Measurements from ENCODE around the gene HEXD. TPM values are rescaled to one million over a fixed set of nuclear protein-coding genes. Genes with fewer than 3 reads are reported as not detected.

Gene HEXD
- total RNA-seq, 1 donor from 2014 or later = 49.7 TPM

GRCh38 chr17:82437325-82437668, 19.1 kb downstream of the HEXD start:
- no peaks in the 10 kb centered on the region for H3K27me3 Mint-ChIP-seq
- no peaks in the 10 kb centered on the region for H3K4me1 Mint-ChIP-seq (ENCODE audit: unreplicated experiment)
- DNase-seq (ENCODE audit: extremely low spot score, unreplicated experiment) = no peak
- H3K27ac Mint-ChIP-seq = no peak overlapping the region
- no peaks in the 10 kb centered on the region for H3K36me3 Mint-ChIP-seq
- H3K4me3 Mint-ChIP-seq = no peak overlapping the region
- no peak for TF ChIP-seq CTCF (conservative IDR thresholded peaks at IDR 0.05)
- no peaks in the 10 kb centered on the region for H3K9me3 Mint-ChIP-seq

- Mint-ChIP-seq H3K4me1 (ENCODE audit: unreplicated experiment) (no peaks in the 10 kb centered on the region), H3K27ac (no peak overlapping the region), H3K36me3 (no peaks in the 10 kb centered on the region), H3K9me3 (no peaks in the 10 kb centered on the region), H3K27me3 (no peaks in the 10 kb centered on the region), H3K4me3 (no peak overlapping the region)
- TF ChIP-seq CTCF (conservative IDR thresholded peaks at IDR 0.05) = no peak
- DNase-seq (ENCODE audit: extremely low spot score, unreplicated experiment) = no peak
These were observed 20.4 kb downstream of the HEXD start for GRCh38 chr17:82438401-82439193.

GRCh38 chr17:82439194-82439828, 21.2 kb downstream of the HEXD start:
- H3K9me3 Mint-ChIP-seq = no peaks in the 10 kb centered on the region

GRCh38 chr17:82439829-82440365, 21.8 kb downstream of the HEXD start:
- no peaks in the 10 kb centered on the region for H3K36me3 Mint-ChIP-seq
- no peak overlapping the region for H3K27ac Mint-ChIP-seq
- no peak for DNase-seq (ENCODE audit: extremely low spot score, unreplicated experiment)
- no peaks in the 10 kb centered on the region for H3K9me3 Mint-ChIP-seq
- no peak overlapping the region for H3K4me3 Mint-ChIP-seq
- H3K27me3 Mint-ChIP-seq = no peaks in the 10 kb centered on the region
- no peak for TF ChIP-seq CTCF (conservative IDR thresholded peaks at IDR 0.05)
- no peaks in the 10 kb centered on the region for H3K4me1 Mint-ChIP-seq (ENCODE audit: unreplicated experiment)

More at GRCh38 chr17:82439194-82439828, 21.2 kb downstream of the HEXD start:
- DNase-seq (ENCODE audit: extremely low spot score, unreplicated experiment) = no peak
- Mint-ChIP-seq H3K4me3 (no peak overlapping the region), H3K27ac (no peak overlapping the region), H3K27me3 (no peaks in the 10 kb centered on the region), H3K36me3 (no peaks in the 10 kb centered on the region), H3K4me1 (ENCODE audit: unreplicated experiment) (no peaks in the 10 kb centered on the region)
- no peak for TF ChIP-seq CTCF (conservative IDR thresholded peaks at IDR 0.05)

- H3K4me3 Mint-ChIP-seq = no peak overlapping the region
- no peaks in the 10 kb centered on the region for H3K27me3 Mint-ChIP-seq
- no peaks in the 10 kb centered on the region for H3K36me3 Mint-ChIP-seq
- no peaks in the 10 kb centered on the region for H3K9me3 Mint-ChIP-seq
- no peak overlapping the region for H3K27ac Mint-ChIP-seq
- TF ChIP-seq CTCF (conservative IDR thresholded peaks at IDR 0.05) = no peak
- DNase-seq (ENCODE audit: extremely low spot score, unreplicated experiment) = no peak
- H3K4me1 Mint-ChIP-seq (ENCODE audit: unreplicated experiment) = no peaks in the 10 kb centered on the region
These were observed 22.4 kb downstream of the HEXD start for GRCh38 chr17:82440469-82440981.
